Smooth muscle cell (in vitro differentiated cells): ENCODE results near the gene B4GALT2. TPM values are rescaled to one million over a fixed set of nuclear protein-coding genes. Genes with fewer than 3 reads are reported as not detected.

Experiments
- DNase-seq: peaks from one replicate; lab custom pipeline; 2025; ENCODE audit not compliant: unreplicated experiment; lab: John Stamatoyannopoulos, UW
- H2AFZ ChIP-seq: fragments of 200-600 bp; sonication (generic); 2 replicates; pipeline ENCODE4 v1.6.0; 2016; ENCODE audit warnings: antibody characterized with exemption, low read depth, mild to moderate bottlenecking
- H3F3A ChIP-seq: fragments of 200-600 bp; sonication (generic); 2 replicates; pipeline ENCODE4 v1.6.0; 2017; ENCODE audit warnings: antibody characterized with exemption, low read depth
- H3K27ac ChIP-seq: fragments of 200-600 bp; sonication (generic); 2 replicates; pipeline ENCODE4 v1.5.1; 2016; ENCODE audit warnings: low read depth, mild to moderate bottlenecking
- H3K27me3 ChIP-seq: fragments of 200-600 bp; sonication (generic); 2 replicates; pipeline ENCODE4 v1.6.1; 2016; ENCODE audit warnings: low read depth, mild to moderate bottlenecking
- H3K36me3 ChIP-seq: fragments of 200-600 bp; sonication (generic); 2 replicates; pipeline ENCODE4 v1.5.1; 2016; ENCODE audit warnings: low read depth
- H3K4me1 ChIP-seq: fragments of 200-600 bp; sonication (generic); 2 replicates; pipeline ENCODE4 v1.5.1; 2016; ENCODE audit warnings: low read depth
- H3K4me2 ChIP-seq: fragments of 200-600 bp; sonication (generic); 2 replicates; pipeline ENCODE4 v1.6.0; 2016; ENCODE audit warnings: mild to moderate bottlenecking
- H3K4me3 ChIP-seq: fragments of 200-600 bp; sonication (generic); 2 replicates; pipeline ENCODE4 v1.5.1; 2016; ENCODE audit warnings: mild to moderate bottlenecking
- H3K79me2 ChIP-seq: fragments of 200-600 bp; sonication (generic); 2 replicates; pipeline ENCODE4 v1.6.0; 2016; ENCODE audit warnings: low read depth, mild to moderate bottlenecking
- H3K9ac ChIP-seq: fragments of 200-600 bp; sonication (generic); 2 replicates; pipeline ENCODE4 v1.6.0; 2016; ENCODE audit warnings: low read depth
- H3K9me3 ChIP-seq: fragments of 200-600 bp; sonication (generic); replicated peaks from 2 replicates; pipeline ENCODE4 v1.5.1; 2016; ENCODE audit warnings: low read depth
- H4K20me1 ChIP-seq: fragments of 200-600 bp; sonication (generic); 2 replicates; pipeline ENCODE4 v1.6.0; 2016; ENCODE audit warnings: low read depth
- CTCF ChIP-seq: fragments of 200-600 bp; sonication (generic); IDR thresholded peaks from 2 replicates; pipeline ENCODE4 v1.5.1; 2017; ENCODE audit warnings: borderline replicate concordance, mild to moderate bottlenecking, antibody characterized with exemption; ENCODE audit not compliant: insufficient read depth, poor library complexity, severe bottlenecking
- WGBS: methylation state at CpG from one replicate; pipeline ENCODE4 v1.1.7; 2016; ENCODE audit warnings: low lambda C conversion rate; 5-methylcytosine and 5-hydroxymethylcytosine counted together
- polyA plus RNA-seq: library from polyadenylated mRNA; unstranded; fragments of >200 nt; fragmentation: Nextera tagmentation; extraction: Ambion mirVana; gene quantifications from 2 replicates; pipeline ENCODE4 v1.2.1, GENCODE V29; 2016
- total RNA-seq: library from RNA; depleted of rRNA; stranded (reverse); fragments of >200 nt; gene quantifications from 2 replicates; pipeline ENCODE4 v1.2.3, GENCODE V29; 2014

B4GALT2 gene
- total and polyA plus RNA-seq, 2 experiments from 2014 or later = 52.4 to 135 TPM

DNA sequence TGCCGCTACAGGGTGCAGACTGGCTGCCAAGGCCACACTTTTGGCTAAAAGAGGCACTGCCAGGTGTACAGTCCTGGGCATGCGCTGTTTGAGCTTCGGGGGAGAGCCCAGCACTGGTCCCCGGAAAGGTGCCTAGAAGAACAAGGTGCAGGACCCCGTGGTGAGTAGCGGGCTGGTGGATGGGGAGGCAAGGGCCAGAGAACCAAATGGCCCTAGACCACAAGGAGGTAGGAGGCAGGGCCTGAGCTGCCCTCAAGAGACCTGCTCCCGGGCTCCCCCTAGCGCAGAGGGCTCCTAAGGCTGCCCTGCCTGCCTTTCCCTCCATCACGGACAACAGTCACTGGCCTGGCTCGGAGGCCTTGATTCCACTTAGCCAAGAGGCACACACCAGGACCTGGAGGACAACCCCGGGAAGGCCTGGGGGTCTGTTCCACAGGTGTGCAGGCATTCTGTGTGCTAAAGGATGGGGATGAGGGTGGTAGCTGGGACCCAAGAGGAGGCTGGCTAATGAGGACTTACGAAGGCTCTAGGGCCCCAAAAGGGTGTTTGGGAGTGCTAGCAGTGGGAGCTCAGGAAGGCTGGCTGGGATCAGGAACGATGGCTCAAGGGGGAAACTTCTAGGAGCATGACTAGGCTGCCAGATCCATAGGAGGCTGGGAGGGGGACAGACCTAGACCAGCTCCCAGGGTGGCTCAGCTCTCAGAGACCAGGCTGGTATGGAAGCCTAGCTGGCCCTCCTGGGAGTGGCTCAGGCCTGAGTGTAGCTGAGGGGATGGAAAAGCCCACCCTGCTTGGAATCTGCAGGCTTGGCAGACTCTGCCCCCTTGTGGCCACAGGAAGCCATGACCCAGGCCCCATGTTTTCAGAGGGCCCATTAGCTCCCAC lies 44.7 kb upstream of the B4GALT2 start:
- no peaks in the 10 kb centered on the region for H3F3A ChIP-seq
- peaks cover 25% of the 10 kb centered on the region for H3K27me3 ChIP-seq
- no peaks in the 10 kb centered on the region for H3K4me1 ChIP-seq
- 40% methylated on average over 13 of the region's 13 CpGs for WGBS
- no peak overlapping the region for H2AFZ ChIP-seq
- H4K20me1 ChIP-seq = no peaks in the 10 kb centered on the region
- no peaks in the 10 kb centered on the region for H3K9me3 ChIP-seq
- DNase-seq = peak; percentile 12
- no peak overlapping the region for H3K27ac ChIP-seq
- no peak overlapping the region for H3K9ac ChIP-seq
- no peaks in the 10 kb centered on the region for H3K36me3 ChIP-seq
- peak overlapping the region; percentile 91 for H3K4me2 ChIP-seq
- TF ChIP-seq CTCF = peak; percentile 79
- H3K4me3 ChIP-seq = peak overlapping the region; percentile 52
- no peaks in the 10 kb centered on the region for H3K79me2 ChIP-seq

DNA sequence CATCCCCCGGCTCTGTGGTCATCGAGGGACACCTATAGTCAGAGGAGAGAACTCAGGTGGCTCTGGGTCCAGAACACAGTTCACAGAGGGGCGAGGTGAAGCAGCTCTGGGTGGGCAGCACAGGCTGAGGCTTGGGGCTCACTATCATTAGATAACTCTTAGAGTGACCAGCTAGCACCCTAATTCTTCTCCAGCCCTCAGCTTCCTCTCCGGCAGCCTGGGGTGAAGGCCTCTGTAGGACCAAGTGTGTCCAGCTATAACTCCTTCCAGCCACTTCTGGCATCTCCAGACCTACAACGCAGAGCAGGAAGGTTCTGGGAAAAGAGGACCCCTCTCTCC lies 44.1 kb upstream of the B4GALT2 start:
- Histone ChIP-seq H3K4me3 (no peak overlapping the region), H4K20me1 (no peaks in the 10 kb centered on the region), H3K9ac (no peak overlapping the region), H3K4me2 (no peak overlapping the region), H3F3A (no peaks in the 10 kb centered on the region), H3K27me3 (peaks cover 25% of the 10 kb centered on the region), H3K9me3 (no peaks in the 10 kb centered on the region), H3K27ac (no peak overlapping the region), H3K79me2 (no peaks in the 10 kb centered on the region), H3K36me3 (no peaks in the 10 kb centered on the region), H2AFZ (no peak overlapping the region), H3K4me1 (no peaks in the 10 kb centered on the region)
- no peak for DNase-seq
- no peak for TF ChIP-seq CTCF
- 49% methylated on average over 5 of the region's 5 CpGs for WGBS

DNA sequence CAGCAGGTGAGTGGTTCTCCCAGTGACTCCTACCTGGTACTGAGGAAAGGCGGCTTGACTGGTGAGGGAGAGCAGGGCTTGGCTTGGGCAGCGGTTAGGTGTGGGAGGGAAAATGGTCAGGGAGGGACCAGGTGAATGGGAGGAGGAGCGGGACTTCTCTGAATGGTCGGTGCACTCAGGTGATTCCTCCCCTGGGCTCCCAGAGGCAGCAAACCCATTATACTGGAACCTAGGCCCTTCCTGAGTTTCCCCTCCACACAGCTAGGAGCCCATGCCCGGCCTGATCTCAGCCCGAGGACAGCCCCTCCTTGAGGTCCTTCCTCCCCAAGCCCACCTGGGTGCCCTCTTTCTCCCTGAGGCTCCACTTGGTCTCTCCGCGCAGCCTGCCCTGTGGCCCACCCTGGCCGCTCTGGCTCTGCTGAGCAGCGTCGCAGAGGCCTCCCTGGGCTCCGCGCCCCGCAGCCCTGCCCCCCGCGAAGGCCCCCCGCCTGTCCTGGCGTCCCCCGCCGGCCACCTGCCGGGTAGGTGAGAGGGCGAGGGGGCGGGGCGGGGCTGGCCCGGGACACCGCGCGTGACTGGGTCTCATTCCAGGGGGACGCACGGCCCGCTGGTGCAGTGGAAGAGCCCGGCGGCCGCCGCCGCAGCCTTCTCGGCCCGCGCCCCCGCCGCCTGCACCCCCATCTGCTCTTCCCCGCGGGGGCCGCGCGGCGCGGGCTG lies 43.1 kb upstream of the B4GALT2 start:
- 31% methylated on average over 6 of the region's 48 CpGs for WGBS
- Histone ChIP-seq H3K4me2 (peak overlapping the region; percentile 87), H3K9ac (no peak overlapping the region), H3K36me3 (no peaks in the 10 kb centered on the region), H4K20me1 (no peaks in the 10 kb centered on the region), H3F3A (no peaks in the 10 kb centered on the region), H3K27me3 (peaks cover 25% of the 10 kb centered on the region), H3K27ac (no peak overlapping the region), H3K9me3 (no peaks in the 10 kb centered on the region), H3K4me3 (peak overlapping the region; percentile 42), H2AFZ (no peak overlapping the region), H3K79me2 (no peaks in the 10 kb centered on the region), H3K4me1 (no peaks in the 10 kb centered on the region)
- TF ChIP-seq CTCF = no peak
- no peak for DNase-seq
